Measurements from ENCODE around the gene RNF4. TPM values are rescaled to one million over a fixed set of nuclear protein-coding genes. Genes with fewer than 3 reads are reported as not detected.

RNF4 gene
- total RNA-seq, 6 experiments from 2014 or later: 16.2 to 22.5 (median 18.0) TPM

GRCh38 chr4:2436301-2436700 is 32.6 kb upstream of the RNF4 start:
- no peak overlapping the region for H3K27ac ChIP-seq

DNA sequence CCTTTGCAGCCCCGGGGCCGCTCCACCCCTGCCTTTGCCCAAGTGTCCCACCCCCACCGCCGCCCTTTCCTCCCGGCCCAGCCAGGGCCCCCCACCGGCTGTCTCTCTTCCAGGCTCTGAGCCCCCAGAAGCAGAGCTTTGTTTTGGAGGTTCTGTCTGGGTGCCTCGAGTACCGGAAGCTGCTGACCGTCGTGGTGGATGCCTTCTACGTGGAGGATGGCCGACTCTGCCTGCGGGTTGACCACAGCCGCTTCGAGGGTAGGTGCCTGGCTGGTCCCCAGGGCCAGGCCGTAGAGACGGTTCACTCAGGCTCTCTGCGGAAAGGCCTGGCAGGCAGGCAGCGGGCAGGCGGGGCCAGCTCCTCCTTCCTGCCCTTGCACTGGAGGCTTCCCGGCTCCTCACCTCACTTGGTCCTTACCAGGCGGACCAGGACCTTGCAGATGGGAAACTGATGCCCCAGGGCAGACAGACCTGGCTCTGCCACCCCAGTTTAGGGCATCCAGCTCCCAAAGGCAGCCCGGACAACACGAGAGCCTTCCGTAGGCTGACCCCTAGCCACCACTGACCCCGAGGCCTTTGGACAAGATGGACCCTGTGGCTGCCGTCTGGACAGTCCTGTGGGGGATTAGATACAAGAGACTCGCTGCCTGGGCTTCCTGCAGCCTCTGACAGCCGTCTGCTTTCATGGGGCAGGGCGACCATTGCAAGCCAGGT is 32.0 kb upstream of the RNF4 start:
- Histone ChIP-seq H3K27me3 (no peaks in the 10 kb centered on the region), H3K9me3 (no peaks in the 10 kb centered on the region), H3K27ac (no peak overlapping the region), H3K36me3 (no peaks in the 10 kb centered on the region), H3K4me3 (no peak overlapping the region), H3K4me1 (no peaks in the 10 kb centered on the region)
- DNase-seq (peak in 1 of 3 donors; percentile 39), ATAC-seq (no peak)
- no peak for TF ChIP-seq POLR2A (IDR thresholded peaks at IDR 0.05)
- TF ChIP-seq, protein P1, sequence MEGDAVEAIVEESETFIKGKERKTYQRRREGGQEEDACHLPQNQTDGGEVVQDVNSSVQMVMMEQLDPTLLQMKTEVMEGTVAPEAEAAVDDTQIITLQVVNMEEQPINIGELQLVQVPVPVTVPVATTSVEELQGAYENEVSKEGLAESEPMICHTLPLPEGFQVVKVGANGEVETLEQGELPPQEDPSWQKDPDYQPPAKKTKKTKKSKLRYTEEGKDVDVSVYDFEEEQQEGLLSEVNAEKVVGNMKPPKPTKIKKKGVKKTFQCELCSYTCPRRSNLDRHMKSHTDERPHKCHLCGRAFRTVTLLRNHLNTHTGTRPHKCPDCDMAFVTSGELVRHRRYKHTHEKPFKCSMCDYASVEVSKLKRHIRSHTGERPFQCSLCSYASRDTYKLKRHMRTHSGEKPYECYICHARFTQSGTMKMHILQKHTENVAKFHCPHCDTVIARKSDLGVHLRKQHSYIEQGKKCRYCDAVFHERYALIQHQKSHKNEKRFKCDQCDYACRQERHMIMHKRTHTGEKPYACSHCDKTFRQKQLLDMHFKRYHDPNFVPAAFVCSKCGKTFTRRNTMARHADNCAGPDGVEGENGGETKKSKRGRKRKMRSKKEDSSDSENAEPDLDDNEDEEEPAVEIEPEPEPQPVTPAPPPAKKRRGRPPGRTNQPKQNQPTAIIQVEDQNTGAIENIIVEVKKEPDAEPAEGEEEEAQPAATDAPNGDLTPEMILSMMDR (IDR thresholded peaks at IDR 0.05): no peak
- intact Hi-C loops (cut with DNase I): no loop called here
- 60% methylated on average over 1 of the region's 30 CpGs for WGBS (ENCODE audit: insufficient coverage, low coverage, low lambda C conversion rate, missing lambda C conversion rate)

More at GRCh38 chr4:2436301-2436700, 32.6 kb upstream of the RNF4 start:
- 72% methylated on average over 9 of the region's 10 CpGs for WGBS (ENCODE audit: insufficient coverage, low coverage, low lambda C conversion rate, missing lambda C conversion rate)
- no peaks in the 10 kb centered on the region for H3K9me3 ChIP-seq
- intact Hi-C loops (cut with DNase I): no loop called here
- peak in 2 of 4 donors; percentile 25 to 47 for ATAC-seq
- H3K4me1 ChIP-seq: no peaks in the 10 kb centered on the region
- no peaks in the 10 kb centered on the region for H3K36me3 ChIP-seq
- TF ChIP-seq, protein P1 (IDR thresholded peaks at IDR 0.05): no peak
- no peak for TF ChIP-seq POLR2A (IDR thresholded peaks at IDR 0.05)
- no peak for DNase-seq
- H3K4me3 ChIP-seq: no peak overlapping the region
- no peaks in the 10 kb centered on the region for H3K27me3 ChIP-seq

GRCh38 chr4:2437475-2438215 is 31.3 kb upstream of the RNF4 start:
- 82% methylated on average over 3 of the region's 25 CpGs for WGBS (ENCODE audit: insufficient coverage, low coverage, low lambda C conversion rate, missing lambda C conversion rate)
- intact Hi-C loops (cut with DNase I): no loop called here
- no peaks in the 10 kb centered on the region for H3K9me3 ChIP-seq
- TF ChIP-seq, protein P1 (IDR thresholded peaks at IDR 0.05): no peak
- TF ChIP-seq POLR2A (IDR thresholded peaks at IDR 0.05): no peak
- no peaks in the 10 kb centered on the region for H3K27me3 ChIP-seq
- no peak overlapping the region for H3K27ac ChIP-seq
- no peaks in the 10 kb centered on the region for H3K36me3 ChIP-seq
- no peaks in the 10 kb centered on the region for H3K4me1 ChIP-seq
- H3K4me3 ChIP-seq: no peak overlapping the region
- no peak for DNase-seq
- ATAC-seq: no peak

GRCh38 chr4:2438822-2439718 is 29.8 kb upstream of the RNF4 start:
- no peaks in the 10 kb centered on the region for H3K4me1 ChIP-seq
- no peak for TF ChIP-seq POLR2A (IDR thresholded peaks at IDR 0.05)
- TF ChIP-seq, protein P1 (IDR thresholded peaks at IDR 0.05): no peak
- no peak overlapping the region for H3K4me3 ChIP-seq
- ATAC-seq (no peak), DNase-seq (no peak)
- 100% methylated on average over 1 of the region's 16 CpGs for WGBS (ENCODE audit: insufficient coverage, low coverage, low lambda C conversion rate, missing lambda C conversion rate)
- H3K27ac ChIP-seq: no peak overlapping the region
- H3K36me3 ChIP-seq: no peaks in the 10 kb centered on the region
- intact Hi-C loops (cut with DNase I): no loop called here
- H3K27me3 ChIP-seq: no peaks in the 10 kb centered on the region
- H3K9me3 ChIP-seq: no peaks in the 10 kb centered on the region
